Middle frontal gyrus (tissue), 1 donor: ENCODE data around the gene MIPOL1.
"Not testable (repeated sequence)": the region's sequence is repeated elsewhere in the genome, so short reads cannot be mapped to it uniquely, and the experiment has no call there.

Source experiments
- DNase-seq: peaks from one replicate; pipeline ENCODE4 v3.0.0-alpha.2; 2015; ENCODE audit warnings: low spot score; ENCODE audit errors: extremely low spot score

The MIPOL1 gene, protein sequence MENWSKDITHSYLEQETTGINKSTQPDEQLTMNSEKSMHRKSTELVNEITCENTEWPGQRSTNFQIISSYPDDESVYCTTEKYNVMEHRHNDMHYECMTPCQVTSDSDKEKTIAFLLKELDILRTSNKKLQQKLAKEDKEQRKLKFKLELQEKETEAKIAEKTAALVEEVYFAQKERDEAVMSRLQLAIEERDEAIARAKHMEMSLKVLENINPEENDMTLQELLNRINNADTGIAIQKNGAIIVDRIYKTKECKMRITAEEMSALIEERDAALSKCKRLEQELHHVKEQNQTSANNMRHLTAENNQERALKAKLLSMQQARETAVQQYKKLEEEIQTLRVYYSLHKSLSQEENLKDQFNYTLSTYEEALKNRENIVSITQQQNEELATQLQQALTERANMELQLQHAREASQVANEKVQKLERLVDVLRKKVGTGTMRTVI

DNA sequence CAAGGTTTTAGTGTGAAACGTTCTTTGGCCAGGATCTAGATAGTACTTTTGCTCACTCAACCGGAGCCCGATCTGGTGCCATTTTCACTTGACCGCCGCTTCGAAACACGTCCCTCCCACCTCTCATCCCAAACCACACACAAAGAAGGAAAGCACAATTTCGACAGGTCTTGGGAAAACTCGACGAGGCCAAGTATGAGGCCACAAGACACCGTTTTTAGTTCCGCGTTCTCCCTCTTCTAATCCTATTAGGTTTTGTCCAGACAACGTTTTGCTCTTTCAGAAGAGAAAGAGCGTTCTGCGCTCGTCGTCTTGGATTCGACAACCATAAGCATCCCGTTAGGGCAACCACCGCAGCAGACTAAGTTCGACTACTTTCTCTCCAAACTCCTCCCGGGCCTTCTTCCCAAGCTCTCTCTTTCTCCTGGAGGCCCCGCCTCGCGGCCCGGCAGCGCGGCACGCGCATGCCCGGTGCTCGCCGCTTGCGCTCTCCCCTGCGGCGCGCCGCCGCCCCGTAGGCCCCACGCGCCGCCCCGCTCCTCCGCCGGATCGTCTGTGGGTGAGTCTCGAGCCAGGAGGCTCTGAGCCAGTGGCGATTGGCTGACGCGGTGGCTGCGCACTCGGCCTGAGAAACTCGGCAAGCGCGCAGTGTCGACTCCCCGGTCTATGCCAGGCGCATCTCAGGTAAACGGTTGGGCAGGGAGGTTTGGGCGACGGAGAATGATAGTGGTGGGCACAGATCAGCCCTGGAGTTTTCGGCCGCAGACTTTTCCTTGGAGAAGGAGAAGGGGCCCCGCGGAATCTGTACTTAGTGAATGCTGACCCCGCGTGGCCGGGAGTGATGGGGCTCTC, at the start of gene MIPOL1:
Gene MIPOL1 (plus strand): TSS at position 517 of the 852 bp plus-strand sequence. CDS start 49,952 bp downstream, outside the sequence.
- peak; percentile 68 for DNase-seq

DNA sequence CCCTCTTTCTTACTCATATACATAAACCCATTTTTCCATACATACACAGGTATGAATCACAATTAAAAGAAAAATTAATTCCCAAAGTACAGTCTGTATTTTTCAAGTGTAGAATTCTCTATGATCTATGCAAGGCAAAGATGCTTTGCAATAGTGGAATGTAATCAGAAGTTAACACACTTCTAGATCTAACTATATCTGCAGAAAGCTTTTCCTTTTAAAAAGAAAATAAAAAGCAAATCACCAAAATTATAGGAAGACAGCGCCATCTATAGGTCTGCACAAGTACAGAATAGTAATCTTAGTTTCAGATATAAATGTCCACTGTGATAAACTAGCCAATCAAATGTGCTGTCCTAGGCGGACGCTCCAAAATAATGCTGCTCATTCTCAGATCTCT, 47.3 kb upstream of the MIPOL1 start:
- DNase-seq = no peak

DNA sequence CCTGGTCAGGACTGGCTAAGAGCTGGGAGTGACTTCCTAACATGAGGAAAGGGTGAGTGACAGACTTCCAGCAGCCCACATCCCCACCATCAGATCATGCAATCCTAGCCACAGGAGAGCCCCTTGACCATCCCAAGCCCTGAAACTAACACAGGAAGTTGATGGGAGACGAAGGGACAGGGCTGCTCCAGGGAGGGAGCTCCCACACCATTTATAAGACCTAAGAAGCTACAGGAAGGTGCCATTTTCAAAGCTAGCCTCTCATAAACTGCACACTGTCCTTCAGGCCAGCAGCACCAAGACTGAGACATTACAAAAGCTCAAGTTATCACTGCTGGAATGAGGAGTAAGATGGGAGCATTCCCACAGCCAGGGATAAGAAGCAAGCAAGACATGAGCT, 44.7 kb upstream of the MIPOL1 start:
- no peak for DNase-seq

DNA sequence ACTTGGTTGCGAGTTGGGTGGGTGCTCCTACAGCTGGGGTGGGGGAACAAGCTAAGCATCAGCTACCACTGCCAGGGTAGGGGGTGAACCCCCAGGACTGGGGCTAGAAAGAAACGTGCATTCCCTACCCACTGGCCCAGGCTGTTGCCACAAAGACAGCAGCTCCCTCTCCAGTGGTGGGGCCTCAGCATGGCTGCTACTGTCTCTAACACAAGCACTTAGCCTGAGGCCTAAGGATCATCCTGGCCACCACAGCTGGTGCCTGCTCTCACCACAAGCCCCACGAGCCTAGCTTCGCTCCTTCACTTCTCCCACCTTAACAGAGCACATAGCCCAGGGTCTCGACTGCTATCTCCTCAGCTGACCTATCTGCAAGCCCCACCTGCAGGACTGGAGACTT, 44.3 kb upstream of the MIPOL1 start:
- DNase-seq = no peak

DNA sequence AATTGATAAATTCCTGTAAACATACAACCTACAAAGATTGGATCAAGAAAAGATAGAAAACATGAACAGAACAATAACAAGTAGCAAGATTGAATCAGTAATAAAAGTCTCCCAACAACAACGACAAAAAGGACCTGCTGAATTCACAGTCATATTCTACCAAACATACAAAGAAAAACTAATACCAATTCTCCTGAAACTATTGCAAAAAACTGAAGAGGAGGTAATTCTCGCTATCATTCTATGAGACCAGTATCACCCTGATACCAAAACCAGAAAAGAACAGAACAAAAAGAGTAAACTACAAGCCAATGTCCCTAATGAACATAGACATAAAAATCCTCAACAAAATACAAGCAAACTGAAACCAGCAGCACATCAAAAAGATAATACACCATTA, 39.8 kb upstream of the MIPOL1 start:
- DNase-seq = no peak

DNA sequence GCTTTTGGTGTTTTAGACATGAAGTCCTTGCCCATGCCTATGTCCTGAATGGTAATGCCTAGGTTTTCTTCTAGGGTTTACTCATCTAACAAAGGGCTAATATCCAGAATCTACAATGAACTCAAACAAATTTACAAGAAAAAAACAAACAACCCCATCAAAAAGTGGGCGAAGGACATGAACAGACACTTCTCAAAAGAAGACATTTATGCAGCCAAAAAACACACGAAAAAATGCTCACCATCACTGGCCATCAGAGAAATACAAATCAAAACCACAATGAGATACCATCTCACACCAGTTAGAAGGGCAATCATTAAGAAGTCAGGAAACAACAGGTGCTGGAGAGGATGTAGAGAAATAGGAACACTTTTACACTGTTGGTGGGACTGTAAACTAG, 35.4 kb upstream of the MIPOL1 start:
- DNase-seq = not testable (repeated sequence)

DNA sequence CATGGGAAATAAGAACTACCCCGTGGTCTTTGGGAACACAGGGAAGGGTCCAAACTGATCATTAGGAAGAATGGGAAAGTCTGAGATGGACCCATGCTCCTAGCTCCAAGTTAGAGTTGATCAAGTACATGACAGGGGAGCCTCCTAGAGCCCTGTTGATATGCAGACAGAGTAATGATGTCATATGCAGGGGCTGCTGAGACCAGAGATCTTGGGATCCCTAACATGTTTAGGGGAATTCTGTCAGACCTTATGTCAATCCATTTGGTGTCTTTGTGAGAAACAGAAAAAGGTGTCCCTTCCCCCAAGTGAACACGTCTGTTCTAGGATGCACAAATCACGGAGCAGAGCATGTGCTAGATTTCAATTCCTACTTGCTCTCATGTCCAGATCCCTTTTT, 31.9 kb upstream of the MIPOL1 start:
- no peak for DNase-seq

DNA sequence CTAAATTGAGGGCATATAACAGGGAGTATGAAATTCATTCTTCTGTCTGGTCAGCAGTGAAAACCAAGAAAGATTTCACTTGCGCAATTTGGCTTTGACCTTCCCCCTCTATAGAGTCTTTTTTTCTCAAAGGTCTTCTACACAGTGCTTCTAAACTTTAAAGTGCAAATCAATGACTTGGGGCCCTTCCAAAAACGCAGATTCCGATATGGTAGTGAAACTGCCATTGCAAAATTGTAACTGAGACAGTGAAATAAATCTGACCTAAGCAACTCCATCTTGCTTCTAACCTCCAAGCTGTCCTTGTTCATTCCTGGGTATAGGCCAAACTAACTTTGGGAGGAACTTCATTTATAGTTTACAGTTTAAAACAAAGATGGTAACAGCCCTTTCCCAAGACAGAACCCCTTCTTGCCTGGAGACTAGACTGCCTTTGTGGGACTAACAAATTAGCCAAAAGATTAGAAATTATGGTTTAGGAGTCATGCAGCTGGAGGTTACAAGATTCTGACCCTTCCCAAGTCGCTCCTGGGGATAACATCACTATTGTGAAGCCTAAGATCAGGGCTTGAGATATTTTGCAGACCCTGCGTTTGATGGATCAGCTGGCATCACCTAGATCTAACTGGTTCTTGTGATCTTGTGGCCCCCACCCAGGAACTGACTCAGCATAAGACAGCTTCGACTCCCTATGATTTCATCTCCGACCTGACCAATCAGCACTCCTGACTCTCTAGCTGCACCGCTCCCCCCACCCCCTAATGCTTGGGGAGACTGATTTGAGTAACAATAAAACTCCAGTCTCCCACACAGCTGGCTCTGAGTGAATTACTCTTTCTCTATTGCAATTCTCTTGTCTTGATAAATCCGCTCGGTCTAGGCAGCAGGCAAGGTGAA, 30.3 kb upstream of the MIPOL1 start:
- DNase-seq = no peak

DNA sequence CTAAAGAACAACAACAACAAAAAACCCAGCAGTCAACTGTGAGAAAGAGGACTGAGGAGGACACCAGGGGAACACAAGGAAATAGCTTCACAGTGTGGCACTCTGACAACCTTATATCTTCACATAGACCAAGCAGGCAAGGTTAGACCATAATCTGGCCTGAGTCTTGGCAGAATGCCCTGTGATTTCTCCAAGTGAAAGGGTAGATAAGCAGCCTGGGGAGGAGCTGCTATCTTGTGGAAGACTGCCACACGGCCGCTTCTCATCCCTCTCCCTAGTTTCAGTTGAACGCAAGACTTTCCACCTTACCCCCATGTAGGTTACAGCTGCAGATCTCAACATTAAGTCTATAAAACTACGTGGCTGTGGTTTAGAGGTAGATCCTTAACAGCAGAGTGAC, 29.0 kb upstream of the MIPOL1 start:
- DNase-seq = no peak

DNA sequence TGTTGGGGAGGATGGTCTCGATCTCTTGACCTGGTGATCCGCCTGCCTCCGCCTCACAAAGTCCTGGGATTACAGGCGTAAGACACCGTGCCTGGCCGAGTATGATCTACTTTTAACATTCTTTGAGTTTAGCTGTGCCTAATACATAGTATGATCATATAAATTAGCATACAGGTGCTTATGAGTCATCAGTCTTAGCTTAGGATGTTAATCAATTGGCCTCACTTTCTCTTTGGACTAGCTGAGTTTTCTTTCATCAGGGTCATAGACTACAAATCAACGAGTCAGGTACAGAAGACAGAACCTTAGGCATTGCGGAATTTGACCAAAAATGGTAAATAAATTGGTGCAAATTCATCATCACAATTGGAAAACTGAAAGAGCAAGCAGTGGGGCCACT, 27.5 kb upstream of the MIPOL1 start:
- no peak for DNase-seq

DNA sequence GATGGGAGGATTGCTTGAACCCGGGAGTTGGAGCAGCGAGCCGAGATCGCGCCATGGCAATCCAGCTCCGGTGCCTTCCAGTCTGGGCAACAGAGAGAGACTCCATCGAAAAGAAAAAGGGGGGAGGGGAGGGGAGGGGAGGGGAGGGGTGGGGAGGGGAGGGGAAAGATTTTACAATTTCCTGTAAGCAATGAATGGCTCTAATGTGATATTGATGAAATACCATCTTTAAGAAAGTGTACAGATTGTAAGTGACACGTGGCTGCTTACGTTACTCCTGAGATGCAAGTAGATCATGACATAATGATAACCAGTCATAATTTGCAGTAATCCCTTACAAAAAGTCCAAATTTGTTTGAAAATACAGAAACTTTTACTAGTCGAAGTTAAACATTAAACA, 26.7 kb upstream of the MIPOL1 start:
- no peak for DNase-seq

DNA sequence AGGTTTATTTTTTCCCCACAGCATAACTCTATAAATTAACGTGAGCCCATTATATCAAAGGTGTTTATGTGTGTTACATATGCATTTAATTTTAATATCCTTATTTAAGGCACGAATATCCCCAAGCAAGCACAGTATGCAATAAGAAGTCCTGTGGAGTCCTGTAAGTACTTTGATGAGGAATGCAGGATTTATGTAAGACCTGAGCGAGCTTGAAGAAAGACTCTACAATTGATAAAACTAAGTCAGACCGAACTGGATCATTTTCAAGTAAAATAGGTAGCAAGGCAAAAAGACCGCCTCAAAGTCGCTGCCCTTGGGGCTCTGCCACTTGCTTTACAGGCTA, 26.1 kb upstream of the MIPOL1 start:
- no peak for DNase-seq

DNA sequence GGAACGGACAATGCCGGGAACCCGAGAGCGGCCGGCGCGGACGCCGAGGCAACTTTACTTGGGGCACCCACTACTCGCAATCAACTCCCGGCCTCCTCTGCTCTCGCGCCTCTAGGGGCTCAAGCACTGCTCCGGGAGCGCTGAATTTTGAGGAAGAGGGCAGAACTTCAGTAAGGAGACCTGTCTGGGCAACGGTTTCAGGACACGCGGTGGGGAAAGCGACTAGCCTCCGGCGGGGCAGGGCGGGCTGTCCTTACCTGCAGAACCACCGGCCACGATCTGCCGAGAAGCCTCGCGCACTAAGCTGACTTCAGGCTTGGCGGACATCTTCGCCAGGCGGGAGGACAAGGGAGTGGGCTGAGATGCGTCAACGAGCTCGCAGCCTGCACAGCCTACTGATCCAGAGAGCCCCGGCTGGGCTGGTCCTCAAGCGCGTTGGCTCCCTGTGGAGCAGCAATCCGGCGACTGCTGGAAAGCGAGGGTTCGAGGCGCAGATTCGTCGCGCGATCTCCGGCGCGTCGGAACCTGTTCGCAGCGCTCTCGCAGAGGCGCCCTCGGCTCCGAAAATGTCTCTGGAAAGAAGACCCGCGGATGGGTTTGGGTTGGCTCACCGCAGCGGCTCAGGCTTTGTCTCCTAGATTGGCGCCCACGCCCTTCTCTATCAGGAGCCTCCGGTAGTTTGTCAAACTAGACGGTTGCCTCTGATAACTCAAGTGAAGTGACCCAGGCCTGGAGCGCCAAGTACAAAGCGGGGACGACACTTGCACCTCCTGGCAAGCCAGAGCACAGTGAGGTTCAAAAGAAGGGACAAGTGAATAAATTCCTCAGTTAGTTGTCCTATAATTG, 25.5 kb upstream of the MIPOL1 start, which contains the start of gene SLC25A21:
Gene SLC25A21 (minus strand): TSS at position 583 of the 846 bp plus-strand sequence.
- DNase-seq = peak; percentile 67

DNA sequence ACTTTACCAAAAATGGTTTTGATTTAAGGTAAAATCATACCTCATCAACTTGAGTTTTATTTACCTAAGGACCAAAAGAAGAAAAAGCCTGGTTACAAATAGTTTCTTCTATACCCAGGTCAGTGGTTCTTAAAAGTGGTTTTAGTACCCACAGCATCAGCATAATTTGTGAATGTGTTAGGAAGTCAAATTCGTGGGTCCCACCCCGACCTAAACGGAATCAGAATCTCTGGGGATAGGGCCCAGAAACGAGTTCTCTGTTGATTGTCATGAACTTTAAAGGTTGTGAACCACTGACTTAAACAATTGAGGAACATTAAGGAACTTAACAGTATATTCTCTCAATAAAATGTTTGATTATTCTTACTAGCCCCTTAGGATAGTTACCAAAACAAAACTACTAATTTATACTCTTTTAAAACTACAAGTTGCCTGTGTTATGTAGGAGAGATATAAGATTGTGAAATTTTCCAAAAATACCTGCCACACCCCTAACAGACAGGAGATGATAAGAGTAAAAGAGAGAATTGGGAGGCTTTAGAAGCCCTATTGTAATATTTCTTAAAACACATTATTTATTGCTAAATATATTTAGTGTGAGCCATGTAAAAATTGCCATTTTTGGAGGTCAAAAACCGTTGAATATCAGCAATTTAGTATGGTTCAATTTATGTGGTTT, 24.7 kb upstream of the MIPOL1 start:
- DNase-seq = no peak

DNA sequence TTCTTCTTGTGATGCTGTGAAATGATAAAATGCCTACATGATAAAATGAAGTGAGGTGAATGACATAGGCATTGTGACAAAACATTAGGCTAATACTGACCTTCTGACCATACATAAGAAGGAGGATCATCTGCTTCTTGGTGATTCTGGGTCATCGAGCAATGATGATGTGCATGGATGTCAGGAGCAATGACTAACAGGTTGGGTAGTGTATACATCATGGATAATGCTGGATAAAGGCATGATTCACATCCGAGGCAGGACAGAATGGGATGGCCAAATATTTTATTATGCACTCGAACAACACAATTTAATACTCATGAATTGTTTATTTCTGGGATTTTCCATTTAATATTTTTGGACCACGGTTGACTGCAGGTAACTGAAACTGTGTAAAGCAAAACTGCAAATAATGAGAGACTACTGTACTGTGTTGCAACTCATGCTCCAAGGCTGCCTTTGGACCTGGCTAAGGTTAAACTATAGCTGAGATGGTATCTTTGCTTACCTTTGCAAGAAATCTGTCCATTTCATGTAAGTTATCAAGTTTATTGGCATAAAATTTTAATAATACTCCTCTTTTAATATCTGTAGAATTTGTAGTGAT, 17.7 kb upstream of the MIPOL1 start:
- DNase-seq = no peak

DNA sequence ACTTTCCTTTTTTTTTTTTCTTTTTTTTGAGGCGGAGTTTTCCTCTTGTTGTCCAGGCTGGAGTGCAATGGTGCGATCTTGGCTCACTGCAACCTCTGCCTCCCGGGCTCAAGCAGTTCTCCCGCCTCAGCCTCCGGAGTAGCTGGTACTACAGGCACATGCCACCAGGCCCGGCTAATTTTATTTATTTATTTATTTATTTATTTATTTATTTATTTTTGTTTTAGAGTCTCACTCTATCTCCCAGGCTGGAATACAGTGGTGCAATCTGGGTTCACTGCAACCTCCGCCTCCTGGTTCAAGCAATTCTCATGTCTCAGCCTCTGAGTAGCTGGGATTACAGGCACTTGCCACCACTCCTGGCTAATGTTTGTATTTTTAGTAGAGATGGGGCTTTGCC, 16.9 kb upstream of the MIPOL1 start:
- not testable (repeated sequence) for DNase-seq

DNA sequence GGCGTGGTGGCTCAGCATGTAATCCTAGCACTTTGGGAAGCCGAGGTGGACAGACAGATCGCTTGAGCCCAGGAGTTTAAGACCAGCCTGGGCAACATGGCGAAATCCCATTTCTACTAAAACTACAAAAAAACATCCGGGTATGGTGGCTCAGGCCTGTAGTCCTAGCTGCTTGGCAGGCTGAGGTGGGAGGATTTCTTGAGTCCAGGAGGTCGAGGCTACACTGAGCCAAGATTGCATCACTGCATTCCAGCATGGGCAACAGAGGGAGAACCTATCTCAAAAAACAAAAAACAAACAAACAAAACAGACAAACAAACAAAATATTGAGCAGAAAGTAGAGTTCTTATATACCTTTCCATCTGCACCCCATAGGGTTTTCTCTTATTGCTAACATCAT, 16.3 kb upstream of the MIPOL1 start:
- no peak for DNase-seq

DNA sequence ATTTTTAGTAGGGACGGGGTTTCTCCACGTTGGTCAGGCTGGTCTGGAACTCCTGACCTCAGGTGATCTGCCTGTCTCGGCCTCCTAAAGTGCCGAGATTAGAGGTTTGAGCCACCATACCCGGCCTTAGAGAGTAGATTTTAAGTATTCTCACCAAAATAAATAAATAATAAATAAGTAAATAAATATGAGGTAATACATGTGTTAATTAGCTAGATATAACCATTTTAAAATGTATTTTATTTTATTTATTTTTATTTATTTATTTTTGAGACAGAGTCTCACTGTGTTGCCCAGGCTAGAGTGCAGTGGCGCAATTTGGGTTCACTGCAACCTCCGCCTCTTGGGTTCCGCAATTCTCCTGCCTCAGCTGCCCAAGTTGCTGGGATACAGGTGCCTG, 13.2 kb upstream of the MIPOL1 start:
- not testable (repeated sequence) for DNase-seq

DNA sequence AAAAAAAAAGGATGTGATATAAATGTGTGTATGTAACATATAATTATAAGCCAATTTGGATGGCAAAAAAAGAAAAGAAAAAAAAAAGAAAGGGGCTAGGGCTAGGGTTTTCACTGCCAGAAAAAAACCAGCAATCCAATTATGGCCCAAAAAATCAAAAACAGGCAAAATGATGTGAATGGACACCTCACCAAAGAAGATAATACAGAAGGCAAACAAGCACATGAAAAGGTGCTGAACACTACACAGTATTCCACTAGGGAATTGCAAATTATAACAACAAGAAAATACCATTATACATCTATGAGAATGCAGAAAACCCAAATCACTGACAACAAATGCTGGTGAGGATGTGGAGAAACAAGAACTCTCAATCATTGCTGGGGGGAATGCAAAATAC, 12.1 kb upstream of the MIPOL1 start:
- DNase-seq = no peak

DNA sequence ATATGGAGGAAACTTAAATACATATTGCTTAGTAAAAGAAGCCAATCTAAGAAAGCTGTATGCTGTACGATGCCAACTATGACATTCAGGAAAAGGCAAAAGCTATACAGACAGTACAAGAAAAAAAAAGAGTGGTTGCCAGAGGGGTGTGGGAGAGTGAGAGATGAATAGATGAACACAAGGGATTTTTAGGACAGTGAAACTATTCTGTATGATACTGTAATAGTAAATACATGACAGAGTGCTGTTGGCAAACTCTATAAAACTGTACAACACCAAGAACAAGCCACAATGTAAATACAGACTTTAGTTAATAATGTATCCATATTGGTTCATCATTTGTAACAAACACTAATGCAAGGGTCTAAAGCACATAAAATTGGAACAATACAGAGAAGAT, 10.9 kb upstream of the MIPOL1 start:
- DNase-seq = no peak
